Measurements from ENCODE around the gene VAV3.

DNA sequence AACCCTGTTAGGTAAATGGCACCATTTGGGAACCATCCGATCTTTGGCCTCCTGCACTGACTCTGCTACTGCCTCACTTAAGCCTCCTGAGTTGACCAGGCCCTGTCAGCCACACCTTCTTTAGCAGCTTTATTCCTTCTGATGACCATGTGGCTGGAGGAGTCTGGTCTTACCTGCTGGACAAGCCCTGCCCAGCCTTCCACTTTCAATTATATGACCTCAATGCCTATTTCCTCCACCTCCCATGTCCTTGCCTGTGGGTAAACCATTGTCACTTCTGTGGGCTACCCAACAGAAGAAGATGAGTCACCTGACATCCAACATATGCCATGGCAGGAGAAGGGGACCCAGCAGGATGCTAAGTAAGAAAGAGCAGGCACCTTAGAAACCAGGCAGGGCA, 430.3 kb downstream of the VAV3 start:
- TF ChIP-seq POLR2A (IDR thresholded peaks at IDR 0.05; ENCODE audit: insufficient read depth in 1 of 2, low read depth in 2 of 2, low read length in 2 of 2), result no peak
- TF ChIP-seq CBFB (CRISPR knock-in tag; IDR thresholded peaks at IDR 0.05), result no peak
- no peak for TF ChIP-seq ZBTB20 (CRISPR knock-in tag; IDR thresholded peaks at IDR 0.05; ENCODE audit: borderline replicate concordance, low read depth)
- TF ChIP-seq, protein P1, sequence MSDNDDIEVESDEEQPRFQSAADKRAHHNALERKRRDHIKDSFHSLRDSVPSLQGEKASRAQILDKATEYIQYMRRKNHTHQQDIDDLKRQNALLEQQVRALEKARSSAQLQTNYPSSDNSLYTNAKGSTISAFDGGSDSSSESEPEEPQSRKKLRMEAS (IDR thresholded peaks at IDR 0.05), result no peak
- no peak for TF ChIP-seq CBX1 (IDR thresholded peaks at IDR 0.05; ENCODE audit: low read depth)
- TF ChIP-seq KAT8 (CRISPR knock-in tag; IDR thresholded peaks at IDR 0.05), result no peak
- TF ChIP-seq, protein P2, sequence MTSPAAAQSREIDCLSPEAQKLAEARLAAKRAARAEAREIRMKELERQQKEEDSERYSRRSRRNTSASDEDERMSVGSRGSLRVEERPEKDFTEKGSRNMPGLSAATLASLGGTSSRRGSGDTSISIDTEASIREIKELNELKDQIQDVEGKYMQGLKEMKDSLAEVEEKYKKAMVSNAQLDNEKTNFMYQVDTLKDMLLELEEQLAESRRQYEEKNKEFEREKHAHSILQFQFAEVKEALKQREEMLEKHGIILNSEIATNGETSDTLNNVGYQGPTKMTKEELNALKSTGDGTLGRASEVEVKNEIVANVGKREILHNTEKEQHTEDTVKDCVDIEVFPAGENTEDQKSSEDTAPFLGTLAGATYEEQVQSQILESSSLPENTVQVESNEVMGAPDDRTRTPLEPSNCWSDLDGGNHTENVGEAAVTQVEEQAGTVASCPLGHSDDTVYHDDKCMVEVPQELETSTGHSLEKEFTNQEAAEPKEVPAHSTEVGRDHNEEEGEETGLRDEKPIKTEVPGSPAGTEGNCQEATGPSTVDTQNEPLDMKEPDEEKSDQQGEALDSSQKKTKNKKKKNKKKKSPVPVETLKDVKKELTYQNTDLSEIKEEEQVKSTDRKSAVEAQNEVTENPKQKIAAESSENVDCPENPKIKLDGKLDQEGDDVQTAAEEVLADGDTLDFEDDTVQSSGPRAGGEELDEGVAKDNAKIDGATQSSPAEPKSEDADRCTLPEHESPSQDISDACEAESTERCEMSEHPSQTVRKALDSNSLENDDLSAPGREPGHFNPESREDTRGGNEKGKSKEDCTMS (CRISPR knock-in tag; conservative IDR thresholded peaks at IDR 0.05), result no peak
